ENCODE results near the gene CDSN.
"Not testable (repeated sequence)": the region's sequence is repeated elsewhere in the genome, so short reads cannot be mapped to it uniquely, and the experiment has no call there.

Gene CDSN

GRCh38 chr6:31120151-31120915 is at the start of gene CDSN:
Gene CDSN (minus strand): TSS chr6:31120446. CDS start chr6:31120419, 27 bp downstream.
- DNase-seq = no peak

GRCh38 chr6:31169123-31169857 is 49.0 kb upstream of the CDSN start:
- peak; percentile 56 for DNase-seq

DNA sequence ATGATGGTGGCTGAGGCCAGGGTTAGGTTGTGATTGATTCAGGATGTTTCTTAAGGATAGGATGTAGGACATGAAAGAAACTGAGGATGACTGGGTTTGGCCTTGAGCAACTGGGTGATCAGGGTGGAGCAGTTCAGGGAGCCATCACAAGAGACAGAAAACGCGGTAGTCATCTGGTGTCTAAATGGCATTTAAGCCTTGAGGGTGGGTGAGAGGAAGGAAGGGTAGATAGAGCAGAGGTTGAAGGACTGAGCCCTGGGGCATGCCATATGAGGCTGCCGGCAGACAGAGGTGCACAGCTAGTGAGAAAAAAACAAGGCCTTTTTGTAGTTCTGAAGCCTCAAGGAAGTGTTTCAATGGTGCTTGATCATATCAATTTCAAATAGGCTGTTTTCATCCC is 48.4 kb upstream of the CDSN start:
- DNase-seq = peak; percentile 44

DNA sequence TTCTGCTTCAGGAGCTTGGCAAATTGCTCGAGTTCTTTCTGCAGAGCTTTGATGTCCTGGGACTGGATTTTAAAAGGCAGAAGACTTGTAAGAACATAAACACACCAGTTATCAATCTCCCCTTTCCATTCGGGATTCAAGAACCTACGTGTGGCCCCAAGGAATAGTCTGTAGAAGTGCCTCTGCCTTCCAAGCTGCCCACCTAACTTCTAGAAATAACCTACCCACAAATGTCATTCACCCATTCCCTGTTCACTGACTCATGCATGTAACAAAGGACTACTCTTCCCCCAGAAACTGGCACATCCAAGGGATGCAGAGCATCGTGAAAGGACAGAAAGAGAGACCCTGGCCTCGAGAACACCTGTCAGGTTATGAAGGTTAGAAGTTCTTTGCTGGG is 45.7 kb upstream of the CDSN start:
- no peak for DNase-seq

DNA sequence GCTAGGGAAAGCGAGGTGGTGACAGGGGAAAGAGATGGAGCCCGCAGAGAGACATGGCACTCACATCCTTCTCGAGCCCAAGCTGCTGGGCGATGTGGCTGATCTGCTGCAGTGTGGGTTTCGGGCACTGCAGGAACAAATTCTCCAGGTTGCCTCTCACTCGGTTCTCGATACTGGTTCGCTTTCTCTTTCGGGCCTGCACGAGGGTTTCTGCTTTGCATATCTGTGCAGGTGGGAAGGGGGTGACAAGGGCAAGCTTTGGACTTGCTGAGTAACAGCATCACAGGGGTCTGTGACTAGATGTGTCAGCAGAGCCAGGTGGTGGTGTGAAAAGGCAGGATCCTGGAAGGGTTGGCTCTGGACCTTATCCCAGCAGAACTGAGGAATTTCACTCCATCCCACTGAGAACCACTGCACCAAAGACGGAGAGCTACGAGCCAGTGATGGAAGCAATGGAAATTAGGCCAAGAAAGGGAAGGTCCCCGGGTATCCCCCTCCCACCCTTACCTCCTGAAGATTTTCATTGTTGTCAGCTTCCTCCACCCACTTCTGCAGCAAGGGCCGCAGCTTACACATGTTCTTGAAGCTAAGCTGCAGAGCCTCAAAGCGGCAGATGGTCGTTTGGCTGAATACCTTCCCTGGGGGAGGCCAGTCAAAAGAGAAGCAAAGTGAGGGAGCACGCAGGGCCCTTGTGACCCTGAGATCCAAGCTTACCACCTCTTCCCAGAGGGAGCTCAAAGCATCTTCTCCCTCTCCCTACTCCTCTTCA is 45.0 kb upstream of the CDSN start:
- peak; percentile 72 for DNase-seq

DNA sequence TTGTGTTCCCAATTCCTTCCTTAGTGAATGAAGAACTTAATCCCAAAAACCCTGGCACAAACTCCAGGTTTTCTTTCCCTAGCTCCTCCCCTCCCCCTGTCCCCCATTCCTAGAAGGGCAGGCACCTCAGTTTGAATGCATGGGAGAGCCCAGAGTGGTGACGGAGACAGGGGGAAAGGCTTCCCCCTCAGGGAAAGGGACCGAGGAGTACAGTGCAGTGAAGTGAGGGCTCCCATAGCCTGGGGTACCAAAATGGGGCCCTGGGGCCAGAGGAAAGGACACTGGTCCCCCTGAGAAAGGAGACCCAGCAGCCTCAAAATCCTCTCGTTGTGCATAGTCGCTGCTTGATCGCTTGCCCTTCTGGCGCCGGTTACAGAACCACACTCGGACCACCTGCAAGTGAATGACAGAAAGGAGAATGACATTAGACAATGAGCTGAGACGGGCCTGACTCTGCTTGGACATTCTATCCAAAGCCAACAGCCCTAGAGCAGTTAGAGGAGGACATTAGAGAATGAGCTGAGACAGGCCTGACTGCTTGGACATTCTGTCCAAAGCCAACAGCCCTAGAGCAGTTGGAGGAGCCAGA is 44.3 kb upstream of the CDSN start:
- DNase-seq = not testable (repeated sequence)

GRCh38 chr6:31163922-31164321 is 43.7 kb upstream of the CDSN start:
- no peak for DNase-seq

GRCh38 chr6:31162463-31163165 is 42.4 kb upstream of the CDSN start:
- no peak for DNase-seq

DNA sequence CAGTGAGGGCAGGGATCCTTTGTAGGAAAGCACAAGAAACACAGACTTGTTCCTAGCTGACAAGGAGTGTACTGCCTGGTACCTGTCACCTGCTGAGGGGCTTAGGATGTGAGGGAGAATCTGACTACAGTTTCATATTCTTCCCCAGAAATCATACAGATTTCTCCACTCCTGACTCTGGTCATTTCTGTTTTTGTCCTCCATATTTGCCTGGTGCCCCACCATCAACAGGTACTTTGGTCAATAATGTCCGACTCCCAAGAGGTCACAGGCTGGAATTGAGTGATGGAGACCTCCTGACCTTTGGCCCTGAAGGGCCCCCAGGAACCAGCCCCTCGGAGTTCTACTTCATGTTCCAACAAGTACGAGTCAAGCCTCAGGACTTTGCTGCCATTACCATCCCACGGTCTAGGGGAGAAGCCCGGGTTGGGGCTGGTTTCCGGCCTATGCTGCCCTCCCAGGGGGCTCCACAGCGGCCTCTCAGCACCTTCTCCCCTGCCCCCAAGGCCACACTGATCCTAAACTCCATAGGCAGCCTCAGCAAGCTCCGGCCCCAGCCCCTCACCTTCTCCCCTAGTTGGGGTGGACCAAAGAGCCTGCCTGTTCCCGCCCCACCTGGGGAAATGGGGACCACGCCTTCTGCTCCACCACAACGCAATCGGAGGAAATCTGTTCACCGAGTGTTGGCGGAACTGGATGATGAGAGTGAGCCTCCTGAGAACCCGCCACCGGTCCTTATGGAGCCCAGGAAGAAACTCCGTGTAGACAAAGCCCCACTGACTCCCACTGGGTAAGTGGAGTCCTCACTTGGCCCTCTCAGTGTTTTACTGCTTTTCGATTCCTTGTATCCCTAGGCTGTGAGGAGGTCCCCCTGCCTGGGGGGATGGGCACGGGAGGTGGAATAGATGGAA is 41.2 kb upstream of the CDSN start:
- no peak for DNase-seq

- DNase-seq = peak; percentile 52
Observed at GRCh38 chr6:31158863-31159855, 38.9 kb upstream of the CDSN start.

DNA sequence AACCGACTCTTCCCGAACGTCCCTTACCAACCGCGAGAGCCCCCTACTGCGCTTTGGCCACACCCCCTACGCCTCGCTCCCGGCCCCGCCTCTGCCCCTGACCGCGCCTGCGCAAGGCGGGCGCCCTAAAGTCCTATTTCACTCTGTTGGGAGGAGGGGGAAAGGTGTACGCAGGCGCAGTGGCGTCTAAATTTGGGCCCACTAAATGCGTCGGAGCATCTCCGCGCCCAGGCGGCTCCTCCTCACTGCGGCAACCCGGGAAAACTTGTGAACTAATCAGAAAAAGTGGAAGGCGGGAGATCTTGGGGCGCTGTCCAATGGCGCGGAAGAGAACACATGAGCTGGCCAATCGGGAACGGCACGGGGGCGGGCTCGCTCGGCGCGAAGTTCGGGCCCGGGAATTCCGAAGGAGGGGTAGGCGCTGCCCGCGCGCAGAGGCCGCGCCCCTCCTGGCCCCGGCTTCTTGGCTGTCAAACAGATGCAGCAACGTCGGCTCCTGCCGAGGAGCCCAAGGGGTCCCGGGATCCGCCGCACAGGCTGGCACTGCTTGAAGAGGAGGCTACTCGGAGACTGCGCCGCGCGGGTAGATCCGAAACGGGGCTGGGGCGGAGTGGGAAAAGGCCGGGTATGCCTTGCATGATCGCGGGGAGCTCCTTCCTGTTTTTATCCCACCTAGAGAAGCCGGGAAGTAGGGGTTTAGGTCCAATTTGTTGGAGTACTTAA is 38.1 kb upstream of the CDSN start, which contains the start of gene TCF19:
Gene TCF19, plus strand, starts transcription at position 450 of the 723 bp plus-strand sequence. CDS start 881 bp downstream, outside the sequence.
- DNase-seq = peak; percentile 99

- peak; percentile 43 for DNase-seq
Observed at GRCh38 chr6:31157513-31158139, 37.4 kb upstream of the CDSN start, which contains the start of gene CCHCR1. Gene CCHCR1 (minus strand): TSS chr6:31157802. CDS start chr6:31157600, 202 bp downstream.

GRCh38 chr6:31156641-31157040 is 36.4 kb upstream of the CDSN start:
- no peak for DNase-seq

- no peak for DNase-seq
Observed at GRCh38 chr6:31154436-31154835, 34.2 kb upstream of the CDSN start.

GRCh38 chr6:31152781-31153180 is 32.5 kb upstream of the CDSN start:
- DNase-seq = no peak

GRCh38 chr6:31149827-31150447 is 29.7 kb upstream of the CDSN start:
- DNase-seq = no peak

GRCh38 chr6:31145386-31145785 is 25.1 kb upstream of the CDSN start:
- no peak for DNase-seq

DNA sequence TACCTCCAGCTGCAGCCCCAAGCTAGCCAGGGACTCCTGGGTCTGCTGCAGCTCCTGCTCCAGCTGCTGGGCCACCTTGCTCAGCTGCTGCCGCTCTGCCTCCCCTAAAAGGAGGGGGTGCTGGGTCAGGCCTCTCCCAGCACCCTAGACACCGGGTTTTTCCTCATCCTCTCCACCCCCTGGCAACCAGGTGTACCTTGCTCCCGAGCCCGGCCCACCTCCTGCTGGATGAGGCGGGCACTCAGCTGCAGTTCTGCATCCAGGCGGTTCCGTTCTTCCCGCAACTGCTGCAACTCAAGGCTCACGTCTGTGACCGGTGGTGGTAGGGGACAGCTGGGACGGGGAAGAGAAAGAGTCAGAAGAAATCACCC is 24.7 kb upstream of the CDSN start:
- no peak for DNase-seq

Measured in NCI-H82 (cell line).